HCT116 (cell line): Measurements from ENCODE around the gene MSH3.

ENCODE experiments used
- CTCF ChIP-seq, 3 experiments: fragments of 200-600 bp in 1 of 3; sonication (generic) in 1 of 3; IDR thresholded peaks in 2 of 3; conservative IDR thresholded peaks in 1 of 3; 2 replicates each; pipeline ENCODE4 v1.5.1; 2012 to 2017; ENCODE audit warnings: low read depth in 2 of 3, low read length in 2 of 3, antibody characterized with exemption in 1 of 3, borderline replicate concordance in 1 of 3, control low read depth in 1 of 3, mild to moderate bottlenecking in 1 of 3, mixed read lengths in 1 of 3, mixed run types in 1 of 3, moderate library complexity in 1 of 3; ENCODE audit not compliant: insufficient read depth in 1 of 3
- ELF1 ChIP-seq: IDR thresholded peaks from 2 replicates; pipeline ENCODE4 v1.6.1; 2012; ENCODE audit warnings: low read depth, borderline replicate concordance
- EZH2 ChIP-seq: fragments of 200-600 bp; sonication (generic); IDR thresholded peaks from 2 replicates; pipeline ENCODE4 v1.6.1; 2017; ENCODE audit warnings: antibody characterized with exemption, mixed run types
- JUND ChIP-seq: IDR thresholded peaks from 2 replicates; pipeline ENCODE4 v1.6.1; 2012
- POLR2A ChIP-seq: IDR thresholded peaks from 2 replicates; pipeline ENCODE4 v1.7.0; 2011; ENCODE audit warnings: borderline replicate concordance; ENCODE audit not compliant: insufficient read depth, insufficient read length; ENCODE audit errors: extremely low read depth
- POLR2AphosphoS5 ChIP-seq: IDR thresholded peaks from 2 replicates; pipeline ENCODE4 v1.6.1; 2011; ENCODE audit warnings: mild to moderate bottlenecking, low read depth, low read length, moderate library complexity
- RAD21 ChIP-seq: IDR thresholded peaks from 2 replicates; pipeline ENCODE4 v1.6.1; 2012; ENCODE audit warnings: low read depth, mild to moderate bottlenecking
- REST ChIP-seq: IDR thresholded peaks from 2 replicates; pipeline ENCODE4 v1.6.1; 2012; ENCODE audit warnings: low read depth
- SP1 ChIP-seq: IDR thresholded peaks from 2 replicates; pipeline ENCODE4 v1.6.1; 2012; ENCODE audit warnings: low read depth
- ZNF274 ChIP-seq: fragments of 200-500 bp; sonication (Bioruptor generic); IDR thresholded peaks from 2 replicates; pipeline ENCODE4 v1.6.1; 2014; ENCODE audit warnings: mild to moderate bottlenecking, low read depth, low read length, inconsistent platforms

GRCh38 chr5:80655231-80655774 lies 851 bp downstream of the MSH3 start:
- TF ChIP-seq RAD21 (no peak), CTCF (IDR thresholded peaks at IDR 0.05 in 2 of 3, conservative IDR thresholded peaks at IDR 0.05 in 1 of 3; ENCODE audit: borderline replicate concordance in 1 of 3, insufficient read depth in 1 of 3, low read depth in 2 of 3, low read length in 2 of 3) (no peak), ZNF274 (no peak), POLR2A (no peak), SP1 (no peak), JUND (no peak), POLR2AphosphoS5 (no peak), EZH2 (no peak), ELF1 (0 out of 2 replicates have a peak, but pooled peaks have one; percentile 2), REST (no peak)
